ENCODE results near the gene SEC14L6.

DNA sequence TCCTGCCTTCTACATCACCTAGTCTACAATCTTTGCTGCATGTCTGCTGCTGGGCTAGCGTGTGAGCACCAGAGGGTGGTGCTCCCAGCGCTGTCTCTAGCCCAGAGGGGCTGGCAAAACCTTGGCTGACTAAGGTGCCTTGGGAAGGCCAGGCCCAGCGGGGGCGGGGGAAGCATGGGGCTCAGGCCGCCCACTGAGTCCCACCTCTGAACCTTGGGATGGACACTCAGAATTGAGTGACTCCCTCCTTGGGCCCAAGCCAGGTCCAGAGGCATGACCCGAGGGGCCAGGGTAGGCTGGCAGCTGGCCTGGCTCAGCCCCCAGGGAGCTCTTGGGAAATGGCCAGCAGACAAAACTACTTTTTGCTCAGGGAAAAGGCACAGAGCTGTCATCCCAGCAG is 35.5 kb upstream of the SEC14L6 start:
- TF ChIP-seq, protein P1, sequence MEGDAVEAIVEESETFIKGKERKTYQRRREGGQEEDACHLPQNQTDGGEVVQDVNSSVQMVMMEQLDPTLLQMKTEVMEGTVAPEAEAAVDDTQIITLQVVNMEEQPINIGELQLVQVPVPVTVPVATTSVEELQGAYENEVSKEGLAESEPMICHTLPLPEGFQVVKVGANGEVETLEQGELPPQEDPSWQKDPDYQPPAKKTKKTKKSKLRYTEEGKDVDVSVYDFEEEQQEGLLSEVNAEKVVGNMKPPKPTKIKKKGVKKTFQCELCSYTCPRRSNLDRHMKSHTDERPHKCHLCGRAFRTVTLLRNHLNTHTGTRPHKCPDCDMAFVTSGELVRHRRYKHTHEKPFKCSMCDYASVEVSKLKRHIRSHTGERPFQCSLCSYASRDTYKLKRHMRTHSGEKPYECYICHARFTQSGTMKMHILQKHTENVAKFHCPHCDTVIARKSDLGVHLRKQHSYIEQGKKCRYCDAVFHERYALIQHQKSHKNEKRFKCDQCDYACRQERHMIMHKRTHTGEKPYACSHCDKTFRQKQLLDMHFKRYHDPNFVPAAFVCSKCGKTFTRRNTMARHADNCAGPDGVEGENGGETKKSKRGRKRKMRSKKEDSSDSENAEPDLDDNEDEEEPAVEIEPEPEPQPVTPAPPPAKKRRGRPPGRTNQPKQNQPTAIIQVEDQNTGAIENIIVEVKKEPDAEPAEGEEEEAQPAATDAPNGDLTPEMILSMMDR (optimal IDR thresholded peaks at IDR 0.05 in 1 of 3, IDR thresholded peaks at IDR 0.05 in 1 of 3, conservative IDR thresholded peaks at IDR 0.05 in 1 of 3; ENCODE audit: extremely low read depth in 1 of 3, insufficient read depth in 2 of 3, low read length in 3 of 3): no peak
- TF ChIP-seq EZH2 (IDR thresholded peaks at IDR 0.05; ENCODE audit: low read length): no peak
